ENCODE data around the gene SAPCD1.

GRCh38 chr6:31721351-31722020 is 41.0 kb upstream of the SAPCD1 start, which contains the start of gene LY6G6C:
- TF ChIP-seq CTCF (IDR thresholded peaks at IDR 0.05 in 8 of 11, conservative IDR thresholded peaks at IDR 0.05 in 3 of 11) (no peak), POLR2A (IDR thresholded peaks at IDR 0.05) (no peak), POLR2AphosphoS5 (IDR thresholded peaks at IDR 0.05) (no peak)
